ENCODE measurements around the gene PRSS12.
"Not testable (repeated sequence)": the region's sequence is repeated elsewhere in the genome, so short reads cannot be mapped to it uniquely, and the experiment has no call there.

Gene PRSS12

DNA sequence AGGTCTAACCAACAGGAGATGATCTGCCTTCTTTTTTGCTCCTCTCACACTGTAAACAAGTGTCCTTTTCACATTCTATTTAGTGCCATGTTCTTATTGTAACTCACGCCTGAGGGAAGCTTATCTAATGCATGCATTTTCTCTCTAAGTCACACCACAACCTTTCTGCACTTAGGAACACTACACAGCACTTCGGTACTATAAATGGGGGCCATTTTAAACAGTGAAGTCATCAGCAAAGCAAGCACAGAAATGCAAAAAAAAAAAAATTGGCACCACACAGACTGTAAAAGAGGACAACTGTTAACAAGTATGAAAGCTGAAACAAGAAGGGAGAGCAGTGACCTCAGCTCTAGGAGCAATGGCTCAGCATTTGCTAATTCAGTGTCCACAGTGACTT is 45.2 kb downstream of the PRSS12 start:
- no peaks in the 10 kb centered on the region for H3K4me1 ChIP-seq (ENCODE audit: control insufficient read depth, insufficient read depth, low read length)
- H3K4me3 ChIP-seq (ENCODE audit: low read length) = no peak overlapping the region
- H3K9me3 ChIP-seq (ENCODE audit: control insufficient read depth, low read length) = no peaks in the 10 kb centered on the region
- no peak overlapping the region for H3K9ac ChIP-seq (ENCODE audit: low read length)
- H3K27me3 ChIP-seq (ENCODE audit: control insufficient read depth, insufficient read depth, low read length) = no peaks in the 10 kb centered on the region
- no peaks in the 10 kb centered on the region for H3K36me3 ChIP-seq (ENCODE audit: control insufficient read depth, insufficient read depth, low read length)

DNA sequence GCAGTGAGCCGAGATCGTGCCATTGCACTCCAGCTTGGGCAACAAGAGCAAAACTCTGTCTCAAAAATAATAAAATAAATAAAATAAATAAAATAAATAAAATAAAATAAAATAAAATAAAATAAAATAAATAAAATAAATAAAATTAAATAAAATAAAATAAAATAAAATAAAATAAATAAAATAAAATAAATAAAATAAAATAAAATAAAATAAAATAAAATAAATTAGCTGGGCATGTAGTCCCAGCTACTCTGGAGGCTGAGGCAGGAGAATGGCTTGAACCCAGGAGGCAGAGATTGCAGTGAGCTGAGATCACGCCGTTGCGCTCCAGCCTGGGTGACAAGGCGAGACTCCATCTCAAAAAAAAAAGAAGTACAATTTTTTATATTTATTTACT is 53.2 kb downstream of the PRSS12 start:
- H3K36me3 ChIP-seq (ENCODE audit: control insufficient read depth, insufficient read depth, low read length); H3K27me3 ChIP-seq (ENCODE audit: control insufficient read depth, insufficient read depth, low read length); H3K4me3 ChIP-seq (ENCODE audit: low read length); H3K9me3 ChIP-seq (ENCODE audit: control insufficient read depth, low read length); H3K9ac ChIP-seq (ENCODE audit: low read length); H3K4me1 ChIP-seq (ENCODE audit: control insufficient read depth, insufficient read depth, low read length): not testable (repeated sequence)

DNA sequence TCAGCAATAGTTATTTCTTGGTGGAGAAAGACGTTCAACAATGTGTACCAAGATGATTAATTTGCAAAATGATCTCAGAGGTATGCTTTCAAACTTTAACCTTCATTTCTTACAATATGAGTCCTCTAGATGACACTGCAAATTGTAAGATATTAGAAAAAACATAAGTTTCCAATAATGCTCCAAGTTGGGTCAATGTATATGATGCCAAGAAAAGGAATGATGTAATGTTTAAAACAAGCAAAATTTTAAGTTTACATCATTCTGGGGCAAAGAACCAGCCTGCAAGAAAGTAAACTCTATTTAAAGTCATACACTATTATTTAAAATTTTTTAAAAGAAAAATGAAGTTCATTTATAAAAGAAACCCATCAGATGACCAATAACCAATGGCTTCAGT is 56.1 kb downstream of the PRSS12 start:
- Histone ChIP-seq H3K36me3 (ENCODE audit: control insufficient read depth, insufficient read depth, low read length) (no peaks in the 10 kb centered on the region), H3K4me3 (ENCODE audit: low read length) (no peak overlapping the region), H3K9me3 (ENCODE audit: control insufficient read depth, low read length) (no peaks in the 10 kb centered on the region), H3K9ac (ENCODE audit: low read length) (no peak overlapping the region), H3K27me3 (ENCODE audit: control insufficient read depth, insufficient read depth, low read length) (no peaks in the 10 kb centered on the region), H3K4me1 (ENCODE audit: control insufficient read depth, insufficient read depth, low read length) (no peaks in the 10 kb centered on the region)

DNA sequence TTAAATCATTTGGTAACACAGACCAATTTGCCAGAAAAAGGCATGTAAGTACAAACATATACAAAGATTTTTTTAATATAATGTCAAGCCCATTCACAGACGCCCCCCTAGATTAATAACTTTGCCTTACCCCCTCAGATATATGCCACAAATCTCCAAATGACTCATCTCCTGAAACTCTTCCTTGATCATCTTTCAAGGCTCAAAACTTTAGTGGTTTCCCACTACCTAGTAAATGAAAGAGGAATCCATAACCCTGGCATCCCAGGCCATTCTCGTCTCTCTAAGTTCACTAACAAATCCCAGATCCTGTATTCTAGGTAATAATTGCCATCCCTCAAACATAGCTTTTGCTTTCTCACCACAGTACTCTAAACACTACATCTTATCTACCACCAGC is 61.9 kb downstream of the PRSS12 start:
- no peak overlapping the region for H3K9ac ChIP-seq (ENCODE audit: low read length)
- H3K4me3 ChIP-seq (ENCODE audit: low read length) = no peak overlapping the region
- no peaks in the 10 kb centered on the region for H3K4me1 ChIP-seq (ENCODE audit: control insufficient read depth, insufficient read depth, low read length)
- H3K27me3 ChIP-seq (ENCODE audit: control insufficient read depth, insufficient read depth, low read length) = no peaks in the 10 kb centered on the region
- no peaks in the 10 kb centered on the region for H3K9me3 ChIP-seq (ENCODE audit: control insufficient read depth, low read length)
- H3K36me3 ChIP-seq (ENCODE audit: control insufficient read depth, insufficient read depth, low read length) = no peaks in the 10 kb centered on the region

DNA sequence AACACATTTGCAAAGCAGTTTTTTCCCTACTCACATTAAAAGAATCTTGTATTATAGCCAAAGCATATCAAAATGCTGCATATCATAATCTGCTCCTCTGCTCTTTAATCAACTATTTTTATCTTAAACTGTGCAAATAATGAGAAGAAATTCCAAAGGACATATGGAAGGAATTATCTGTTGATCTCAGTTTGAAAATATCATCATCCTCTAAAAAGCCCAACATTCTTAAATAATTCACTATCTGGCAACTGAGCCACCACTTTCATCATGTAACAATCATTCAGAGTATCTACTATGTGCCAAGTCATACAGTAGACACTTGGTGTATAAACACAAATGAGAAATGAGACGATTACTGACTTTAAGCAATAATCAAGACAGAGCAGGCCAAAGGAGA is 63.0 kb downstream of the PRSS12 start:
- Histone ChIP-seq H3K9me3 (ENCODE audit: control insufficient read depth, low read length) (no peaks in the 10 kb centered on the region), H3K4me1 (ENCODE audit: control insufficient read depth, insufficient read depth, low read length) (no peaks in the 10 kb centered on the region), H3K9ac (ENCODE audit: low read length) (no peak overlapping the region), H3K36me3 (ENCODE audit: control insufficient read depth, insufficient read depth, low read length) (no peaks in the 10 kb centered on the region), H3K4me3 (ENCODE audit: low read length) (no peak overlapping the region), H3K27me3 (ENCODE audit: control insufficient read depth, insufficient read depth, low read length) (no peaks in the 10 kb centered on the region)

DNA sequence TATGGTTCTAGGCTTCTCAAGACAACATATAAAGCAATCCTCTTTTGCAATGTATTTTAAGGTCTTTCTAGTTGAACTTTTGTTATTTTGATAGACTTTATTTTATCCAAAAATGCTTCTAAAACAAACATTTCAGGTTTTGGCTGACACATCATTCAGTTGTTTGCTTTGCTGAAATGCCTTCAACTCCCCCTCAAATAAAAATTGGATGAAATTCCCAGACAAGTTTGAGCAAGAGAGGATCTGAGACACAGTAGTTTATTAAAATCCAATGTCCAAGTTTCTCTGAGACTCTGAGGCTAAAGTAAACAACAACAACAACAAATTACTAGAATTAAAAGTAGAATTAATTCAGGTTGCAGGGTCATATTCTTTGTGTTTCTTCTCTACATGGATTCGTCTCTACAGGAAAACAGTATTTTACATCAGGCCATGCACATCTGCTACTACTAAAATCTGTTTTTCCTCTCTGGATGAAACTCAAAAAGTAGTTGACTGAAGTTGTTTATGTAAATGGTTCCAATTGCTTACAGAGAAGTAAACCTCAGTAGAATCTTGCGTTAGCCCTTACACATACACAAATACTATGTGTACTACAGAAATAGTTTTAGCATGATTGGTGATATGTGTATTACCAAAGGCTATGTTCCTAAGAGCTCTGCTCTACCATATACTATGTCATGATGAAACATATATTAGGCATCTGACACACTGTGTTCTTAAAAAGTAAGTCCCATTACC is 64.9 kb downstream of the PRSS12 start:
- no peak overlapping the region for H3K4me3 ChIP-seq (ENCODE audit: low read length)
- no peaks in the 10 kb centered on the region for H3K27me3 ChIP-seq (ENCODE audit: control insufficient read depth, insufficient read depth, low read length)
- H3K9ac ChIP-seq (ENCODE audit: low read length) = no peak overlapping the region
- H3K36me3 ChIP-seq (ENCODE audit: control insufficient read depth, insufficient read depth, low read length) = no peaks in the 10 kb centered on the region
- no peaks in the 10 kb centered on the region for H3K9me3 ChIP-seq (ENCODE audit: control insufficient read depth, low read length)
- H3K4me1 ChIP-seq (ENCODE audit: control insufficient read depth, insufficient read depth, low read length) = no peaks in the 10 kb centered on the region

DNA sequence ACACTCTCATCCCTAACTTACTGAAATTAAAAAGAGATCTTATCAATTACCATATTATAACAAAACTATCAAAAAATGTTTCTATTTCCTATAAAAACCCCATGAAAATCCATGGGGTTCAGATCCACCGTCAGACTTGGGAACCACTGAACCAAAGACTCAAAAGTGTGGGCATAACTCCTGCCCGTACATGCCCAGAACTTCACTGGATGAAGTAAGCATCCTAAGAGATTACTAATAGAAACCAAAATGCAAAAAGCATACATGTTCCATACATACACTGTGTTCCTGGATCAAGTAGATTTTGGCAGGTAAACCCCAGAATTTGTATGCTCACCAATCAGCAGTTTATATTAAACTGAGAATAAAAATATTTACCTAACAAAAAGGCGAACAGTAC is 66.1 kb downstream of the PRSS12 start:
- Histone ChIP-seq H3K4me3 (ENCODE audit: low read length) (no peak overlapping the region), H3K36me3 (ENCODE audit: control insufficient read depth, insufficient read depth, low read length) (no peaks in the 10 kb centered on the region), H3K4me1 (ENCODE audit: control insufficient read depth, insufficient read depth, low read length) (peaks cover 5% of the 10 kb centered on the region), H3K27me3 (ENCODE audit: control insufficient read depth, insufficient read depth, low read length) (no peaks in the 10 kb centered on the region), H3K9ac (ENCODE audit: low read length) (no peak overlapping the region), H3K9me3 (ENCODE audit: control insufficient read depth, low read length) (no peaks in the 10 kb centered on the region)

DNA sequence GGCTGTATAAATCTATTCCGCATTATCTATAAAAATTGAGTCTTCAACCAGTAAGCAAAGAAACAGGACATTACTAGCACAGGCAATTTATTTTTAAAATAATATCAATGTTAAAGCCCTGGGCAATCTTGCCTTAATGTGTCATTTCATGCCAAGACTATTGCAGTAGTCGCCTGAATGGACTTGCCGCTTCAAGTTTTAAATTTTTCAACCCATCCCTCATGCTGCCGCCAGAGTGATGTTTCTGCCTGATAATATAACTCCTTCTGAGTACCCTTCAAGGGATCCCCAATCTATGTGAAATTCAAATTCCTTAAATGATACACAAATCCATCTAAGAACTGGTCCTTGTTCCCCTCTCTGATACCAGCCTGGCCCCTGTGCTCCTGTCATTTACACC is 66.9 kb downstream of the PRSS12 start:
- H3K4me1 ChIP-seq (ENCODE audit: control insufficient read depth, insufficient read depth, low read length) = peaks cover 11% of the 10 kb centered on the region
- no peak overlapping the region for H3K9ac ChIP-seq (ENCODE audit: low read length)
- no peaks in the 10 kb centered on the region for H3K36me3 ChIP-seq (ENCODE audit: control insufficient read depth, insufficient read depth, low read length)
- H3K4me3 ChIP-seq (ENCODE audit: low read length) = no peak overlapping the region
- no peaks in the 10 kb centered on the region for H3K27me3 ChIP-seq (ENCODE audit: control insufficient read depth, insufficient read depth, low read length)
- H3K9me3 ChIP-seq (ENCODE audit: control insufficient read depth, low read length) = no peaks in the 10 kb centered on the region

DNA sequence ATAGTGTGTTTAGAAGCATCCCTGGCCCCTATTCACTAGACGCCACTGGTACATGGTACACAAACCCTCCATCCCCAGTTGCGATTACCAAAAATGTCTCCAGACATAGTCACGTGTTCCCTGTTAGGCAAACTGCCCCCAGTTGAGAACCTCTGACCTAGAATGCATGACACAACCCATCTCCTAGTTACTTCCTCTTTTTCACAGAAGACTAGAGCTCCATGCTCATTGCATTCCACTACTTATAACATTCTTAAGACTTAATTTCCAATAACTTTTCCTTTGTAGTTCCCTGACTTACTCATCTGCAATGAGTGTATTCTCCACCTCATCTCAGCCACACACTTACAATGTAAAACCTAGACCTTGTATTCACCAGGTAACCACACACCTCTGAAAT is 68.6 kb downstream of the PRSS12 start:
- no peaks in the 10 kb centered on the region for H3K9me3 ChIP-seq (ENCODE audit: control insufficient read depth, low read length)
- H3K27me3 ChIP-seq (ENCODE audit: control insufficient read depth, insufficient read depth, low read length) = no peaks in the 10 kb centered on the region
- H3K4me3 ChIP-seq (ENCODE audit: low read length) = no peak overlapping the region
- no peak overlapping the region for H3K9ac ChIP-seq (ENCODE audit: low read length)
- no peaks in the 10 kb centered on the region for H3K36me3 ChIP-seq (ENCODE audit: control insufficient read depth, insufficient read depth, low read length)
- H3K4me1 ChIP-seq (ENCODE audit: control insufficient read depth, insufficient read depth, low read length) = peaks cover 18% of the 10 kb centered on the region

DNA sequence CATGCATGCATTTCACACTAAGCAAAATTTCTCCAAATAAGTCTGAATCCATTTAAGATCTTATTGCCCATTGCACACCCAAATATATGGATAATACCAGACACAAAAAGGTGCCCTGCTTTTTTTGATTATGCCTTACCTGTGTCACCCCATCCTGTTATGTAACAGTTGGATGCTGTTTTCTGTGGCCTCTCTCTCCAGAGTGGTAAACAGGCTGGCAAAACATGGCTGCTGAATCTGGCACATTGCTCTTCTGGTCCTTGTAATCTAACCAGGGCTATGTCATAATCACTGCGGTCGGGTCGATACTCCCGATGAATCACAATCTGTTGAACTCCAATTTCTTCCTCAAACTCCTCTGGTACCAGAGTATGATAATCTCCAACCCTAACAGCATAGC is 70.1 kb downstream of the PRSS12 start:
- H3K9ac ChIP-seq (ENCODE audit: low read length) = no peak overlapping the region
- no peaks in the 10 kb centered on the region for H3K27me3 ChIP-seq (ENCODE audit: control insufficient read depth, insufficient read depth, low read length)
- H3K4me1 ChIP-seq (ENCODE audit: control insufficient read depth, insufficient read depth, low read length) = peaks cover 18% of the 10 kb centered on the region
- H3K9me3 ChIP-seq (ENCODE audit: control insufficient read depth, low read length) = no peaks in the 10 kb centered on the region
- H3K36me3 ChIP-seq (ENCODE audit: control insufficient read depth, insufficient read depth, low read length) = no peaks in the 10 kb centered on the region
- no peak overlapping the region for H3K4me3 ChIP-seq (ENCODE audit: low read length)

DNA sequence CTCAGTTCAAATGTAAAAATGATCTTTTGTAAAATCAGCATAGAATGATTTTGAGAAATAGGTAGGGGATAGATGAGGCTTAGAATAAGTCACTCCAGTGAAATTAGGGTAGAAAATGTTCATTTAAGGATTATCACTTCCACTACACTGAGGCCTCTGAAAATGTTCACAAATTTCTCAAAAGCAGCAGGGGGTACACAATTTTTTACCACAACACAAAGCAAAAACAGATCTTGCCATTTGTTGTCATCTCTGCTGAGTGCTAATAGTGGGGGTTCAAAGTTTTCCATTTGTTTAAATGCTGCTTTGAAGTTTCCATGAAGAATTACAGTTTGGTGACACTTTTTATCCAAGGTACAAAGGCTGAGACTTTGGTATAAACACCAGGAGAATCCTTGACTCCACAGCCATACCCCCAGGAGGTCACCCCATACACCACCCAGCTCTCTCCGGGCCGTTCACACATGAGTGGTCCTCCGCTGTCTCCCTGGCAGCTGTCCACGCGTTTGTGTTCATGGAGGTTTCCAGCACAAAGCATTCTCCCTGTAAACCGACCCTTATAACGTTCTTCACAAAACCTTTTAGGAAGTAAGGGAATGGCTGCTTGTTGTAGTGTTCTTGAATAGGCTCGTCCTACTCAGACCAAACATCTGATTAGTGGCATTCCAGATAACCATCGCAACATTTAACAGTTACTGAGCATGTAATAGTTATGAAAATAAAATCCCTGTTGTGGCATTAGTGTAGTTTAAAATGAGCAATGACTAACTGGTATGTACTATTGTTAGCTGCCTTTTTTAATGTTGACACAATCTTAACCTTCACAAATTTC is 71.0 kb downstream of the PRSS12 start:
- H3K4me1 ChIP-seq (ENCODE audit: control insufficient read depth, insufficient read depth, low read length) = peaks cover 18% of the 10 kb centered on the region
- no peak overlapping the region for H3K9ac ChIP-seq (ENCODE audit: low read length)

DNA sequence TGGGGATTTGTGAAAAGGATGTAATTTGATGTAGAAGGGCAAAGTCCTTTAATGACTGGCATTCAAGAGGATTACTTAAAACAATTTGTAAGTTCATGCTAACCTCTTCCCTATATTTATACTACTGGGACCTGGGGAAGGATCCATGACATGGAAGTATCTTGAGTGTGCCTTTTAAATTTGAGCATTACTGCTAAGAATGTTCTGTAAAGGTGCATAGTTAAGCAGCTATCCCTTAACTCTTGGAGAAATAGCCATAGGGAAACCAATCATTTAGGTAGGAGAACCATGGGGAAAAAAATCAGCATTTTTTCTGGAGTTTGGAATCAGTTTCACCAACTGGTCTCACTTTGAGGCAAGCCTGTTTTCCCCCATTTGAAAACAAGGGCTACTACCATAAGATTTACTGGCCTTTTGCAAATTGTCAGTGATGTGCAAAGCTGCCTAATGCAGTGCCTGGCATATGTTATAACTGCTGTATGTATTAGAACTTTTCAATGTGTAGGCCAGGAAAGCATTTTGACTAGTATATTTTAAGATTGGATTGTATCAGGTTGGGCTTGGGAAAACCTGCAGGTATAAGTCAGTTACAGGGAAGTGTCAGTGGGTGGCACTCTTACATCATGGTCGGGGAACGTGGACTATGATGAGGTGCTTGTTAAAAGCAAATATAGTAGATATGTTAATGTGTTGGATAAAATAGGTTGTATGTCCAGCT is 72.1 kb downstream of the PRSS12 start:
- peaks cover 18% of the 10 kb centered on the region for H3K4me1 ChIP-seq (ENCODE audit: control insufficient read depth, insufficient read depth, low read length)
- no peaks in the 10 kb centered on the region for H3K27me3 ChIP-seq (ENCODE audit: control insufficient read depth, insufficient read depth, low read length)
- no peak overlapping the region for H3K4me3 ChIP-seq (ENCODE audit: low read length)
- no peaks in the 10 kb centered on the region for H3K9me3 ChIP-seq (ENCODE audit: control insufficient read depth, low read length)
- peak overlapping the region; percentile 89 for H3K9ac ChIP-seq (ENCODE audit: low read length)
- H3K36me3 ChIP-seq (ENCODE audit: control insufficient read depth, insufficient read depth, low read length) = no peaks in the 10 kb centered on the region

More for the DNA sequence above, 71.0 kb downstream of the PRSS12 start:
- Histone ChIP-seq H3K9me3 (ENCODE audit: control insufficient read depth, low read length) (no peaks in the 10 kb centered on the region), H3K27me3 (ENCODE audit: control insufficient read depth, insufficient read depth, low read length) (no peaks in the 10 kb centered on the region), H3K36me3 (ENCODE audit: control insufficient read depth, insufficient read depth, low read length) (no peaks in the 10 kb centered on the region), H3K4me3 (ENCODE audit: low read length) (no peak overlapping the region)
